Activated B cell treated with CpG ODN at 0.5 μM for 24 hours (primary cell): ENCODE measurements around the gene MEG3. TPM values are rescaled to one million over a fixed set of nuclear protein-coding genes. Genes with fewer than 3 reads are reported as not detected.

Source experiments
- ATAC-seq: fragments of 200-7000 bp; cut with Tn5 transposase; one replicate; pipeline ENCODE4 v1.10.0; 2021; ENCODE audit warnings: low read depth, mild to moderate bottlenecking, moderate library complexity
- CTCF ChIA-PET: fragments of 350-600 bp; sonication (Branson Sonifier 250); formaldehyde crosslinking; loops from one replicate; lab custom pipeline; 2021; ENCODE audit warnings: antibody characterized with exemption; lab: Charles Lee
- POLR2A ChIA-PET: fragments of 350-600 bp; sonication (Branson Sonifier 250); formaldehyde crosslinking; loops from one replicate; lab custom pipeline; 2021; ENCODE audit warnings: antibody characterized with exemption; lab: Charles Lee
- DNase-seq: peaks from one replicate; pipeline ENCODE4 v3.0.0; 2022
- H3K27ac Mint-ChIP-seq: one replicate; pipeline ENCODE4 v1.8.0; 2020; ENCODE audit warnings: mixed read lengths
- H3K27me3 Mint-ChIP-seq: one replicate; pipeline ENCODE4 v1.8.0; 2021; ENCODE audit warnings: mixed read lengths
- H3K36me3 Mint-ChIP-seq: one replicate; pipeline ENCODE4 v1.8.0; 2021; ENCODE audit warnings: low read depth, mixed read lengths
- H3K4me1 Mint-ChIP-seq: one replicate; pipeline ENCODE4 v1.8.0; 2021; ENCODE audit warnings: mixed read lengths
- H3K4me3 Mint-ChIP-seq: one replicate; pipeline ENCODE4 v1.8.0; 2020; ENCODE audit warnings: mild to moderate bottlenecking, mixed read lengths
- H3K9me3 Mint-ChIP-seq: one replicate; pipeline ENCODE4 v1.8.0; 2020; ENCODE audit warnings: mixed read lengths
- CTCF ChIP-seq: fragments of 200-600 bp; IDR thresholded peaks from one replicate; pipeline ENCODE4 v1.8.0; 2022; ENCODE audit warnings: antibody characterized with exemption, mild to moderate bottlenecking
- intact Hi-C: fragments of 100-400 bp; cut with micrococcal nuclease; formaldehyde crosslinking; loops from one replicate; pipeline ENCODE4 v1.15.1; 2024
- total RNA-seq: library from RNA; stranded (reverse); gene quantifications from 2 replicates; pipeline ENCODE4 v1.2.3, GENCODE V29; 2022

MEG3 gene
- total RNA-seq, 1 donor from 2014 or later = not detected

- ChIA-PET CTCF (no interaction called here), POLR2A (no interaction called here)
- Mint-ChIP-seq H3K9me3 (no peaks in the 10 kb centered on the region), H3K27ac (no peak overlapping the region), H3K4me1 (no peaks in the 10 kb centered on the region), H3K27me3 (no peaks in the 10 kb centered on the region), H3K4me3 (no peak overlapping the region), H3K36me3 (no peaks in the 10 kb centered on the region)
- intact Hi-C loops = no loop called here
- DNase-seq (no peak), ATAC-seq (no peak)
- no peak for TF ChIP-seq CTCF
These were observed 12.0 kb downstream of the MEG3 start for GRCh38 chr14:100837805-100838350.

GRCh38 chr14:100838493-100839314 lies 12.8 kb downstream of the MEG3 start:
- H3K27me3 Mint-ChIP-seq = no peaks in the 10 kb centered on the region

DNA sequence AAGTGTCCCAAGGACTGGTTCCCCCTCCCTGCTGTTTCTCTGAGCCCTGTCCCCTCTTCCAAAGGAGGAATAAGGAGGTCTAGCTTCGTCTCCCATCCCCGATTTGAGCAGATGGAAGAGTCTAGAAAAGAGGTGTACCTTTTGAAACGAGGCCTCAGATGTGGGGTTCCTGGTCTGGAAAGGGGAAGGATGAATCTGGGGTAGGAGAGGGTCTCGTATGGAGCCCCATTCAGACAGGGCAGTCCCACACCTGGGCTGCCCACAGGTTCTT lies 13.3 kb downstream of the MEG3 start:
- H3K9me3 Mint-ChIP-seq = no peaks in the 10 kb centered on the region
- DNase-seq (no peak), ATAC-seq (no peak)
- no peaks in the 10 kb centered on the region for H3K27me3 Mint-ChIP-seq
- H3K4me1 Mint-ChIP-seq = no peaks in the 10 kb centered on the region
- H3K27ac Mint-ChIP-seq = no peak overlapping the region
- no peak for TF ChIP-seq CTCF
- intact Hi-C loops = no loop called here
- no peak overlapping the region for H3K4me3 Mint-ChIP-seq
- H3K36me3 Mint-ChIP-seq = no peaks in the 10 kb centered on the region
- CTCF ChIA-PET = no interaction called here
- POLR2A ChIA-PET = no interaction called here

More at GRCh38 chr14:100838493-100839314, 12.8 kb downstream of the MEG3 start:
- H3K9me3 Mint-ChIP-seq = no peaks in the 10 kb centered on the region
- no peak overlapping the region for H3K4me3 Mint-ChIP-seq
- intact Hi-C loops = no loop called here
- DNase-seq (no peak), ATAC-seq (no peak)
- TF ChIP-seq CTCF = no peak
- H3K4me1 Mint-ChIP-seq = no peaks in the 10 kb centered on the region
- ChIA-PET CTCF (no interaction called here), POLR2A (no interaction called here)
- H3K27ac Mint-ChIP-seq = no peak overlapping the region
- no peaks in the 10 kb centered on the region for H3K36me3 Mint-ChIP-seq

DNA sequence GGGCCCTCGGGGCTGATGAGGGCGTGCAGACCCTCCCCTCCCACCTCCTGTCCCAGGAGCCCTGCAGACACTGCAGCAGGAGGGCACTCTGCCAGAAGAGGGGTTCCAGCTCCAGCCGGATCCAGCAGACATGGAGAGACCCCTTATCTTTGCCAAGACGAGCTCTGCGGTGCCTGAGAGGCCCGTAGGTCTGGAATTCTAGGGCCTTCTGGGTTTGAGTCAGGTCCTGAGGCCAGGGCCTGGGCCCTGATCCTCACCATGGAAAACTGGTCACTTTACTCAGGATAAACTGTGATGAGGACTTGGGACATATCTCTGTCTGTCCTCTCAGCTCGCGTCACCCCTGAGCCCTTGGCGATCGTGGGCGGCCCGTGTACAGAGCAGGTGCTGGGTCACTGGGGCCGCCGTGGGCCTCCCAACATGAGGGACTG lies 13.8 kb downstream of the MEG3 start:
- Mint-ChIP-seq H3K36me3 (no peaks in the 10 kb centered on the region), H3K4me1 (no peaks in the 10 kb centered on the region), H3K4me3 (no peak overlapping the region), H3K27me3 (no peaks in the 10 kb centered on the region), H3K27ac (no peak overlapping the region), H3K9me3 (no peaks in the 10 kb centered on the region)
- ChIA-PET POLR2A (no interaction called here), CTCF (no interaction called here)
- no peak for ATAC-seq
- no peak for TF ChIP-seq CTCF
- intact Hi-C loops = no loop called here
- DNase-seq = no peak

- POLR2A ChIA-PET = no interaction called here
- H3K27ac Mint-ChIP-seq = no peak overlapping the region
- H3K4me1 Mint-ChIP-seq = no peaks in the 10 kb centered on the region
- TF ChIP-seq CTCF = no peak
- H3K4me3 Mint-ChIP-seq = no peak overlapping the region
- CTCF ChIA-PET = no interaction called here
- ATAC-seq (no peak), DNase-seq (no peak)
- H3K27me3 Mint-ChIP-seq = no peaks in the 10 kb centered on the region
- no peaks in the 10 kb centered on the region for H3K36me3 Mint-ChIP-seq
- intact Hi-C loops = no loop called here
- no peaks in the 10 kb centered on the region for H3K9me3 Mint-ChIP-seq
These were observed 14.6 kb downstream of the MEG3 start for GRCh38 chr14:100840286-100841065.
